ENCODE measurements around the gene LGALSL.

Gene LGALSL

GRCh38 chr2:64453770-64454385, at the start of gene LGALSL:
LGALSL (plus strand) TSS chr2:64454162; CDS start chr2:64454546, 384 bp downstream.
- peak; percentile 91 for DNase-seq (ENCODE audit: low spot score)
- in situ Hi-C loops (cut with MboI; ENCODE audit: low sequenced_read_pairs, unreplicated experiment) = no loop called here
- TF ChIP-seq CTCF (IDR thresholded peaks at IDR 0.05; ENCODE audit: borderline replicate concordance, control extremely low read depth, extremely low read depth, insufficient read depth, missing control alignments) = no peak

GRCh38 chr2:64404743-64405142, 49.2 kb upstream of the LGALSL start:
- no peak for TF ChIP-seq CTCF (IDR thresholded peaks at IDR 0.05; ENCODE audit: borderline replicate concordance, control extremely low read depth, extremely low read depth, insufficient read depth, missing control alignments)
- DNase-seq (ENCODE audit: low spot score) = no peak
- in situ Hi-C loops (cut with MboI; ENCODE audit: low sequenced_read_pairs, unreplicated experiment) = no loop called here

- no peak for TF ChIP-seq CTCF (IDR thresholded peaks at IDR 0.05; ENCODE audit: borderline replicate concordance, control extremely low read depth, extremely low read depth, insufficient read depth, missing control alignments)
- DNase-seq (ENCODE audit: low spot score) = no peak
- in situ Hi-C loops (cut with MboI; ENCODE audit: low sequenced_read_pairs, unreplicated experiment) = no loop called here
Measured at GRCh38 chr2:64405581-64406406, 48.2 kb upstream of the LGALSL start.

GRCh38 chr2:64406407-64406774, 47.6 kb upstream of the LGALSL start:
- in situ Hi-C loops (cut with MboI; ENCODE audit: low sequenced_read_pairs, unreplicated experiment) = no loop called here

GRCh38 chr2:64408031-64408430, 45.9 kb upstream of the LGALSL start:
- in situ Hi-C loops (cut with MboI; ENCODE audit: low sequenced_read_pairs, unreplicated experiment) = no loop called here
- DNase-seq (ENCODE audit: low spot score) = no peak
- no peak for TF ChIP-seq CTCF (IDR thresholded peaks at IDR 0.05; ENCODE audit: borderline replicate concordance, control extremely low read depth, extremely low read depth, insufficient read depth, missing control alignments)

More at GRCh38 chr2:64406407-64406774, 47.6 kb upstream of the LGALSL start:
- no peak for TF ChIP-seq CTCF (IDR thresholded peaks at IDR 0.05; ENCODE audit: borderline replicate concordance, control extremely low read depth, extremely low read depth, insufficient read depth, missing control alignments)
- no peak for DNase-seq (ENCODE audit: low spot score)

- in situ Hi-C loops (cut with MboI; ENCODE audit: low sequenced_read_pairs, unreplicated experiment) = no loop called here
- no peak for DNase-seq (ENCODE audit: low spot score)
- no peak for TF ChIP-seq CTCF (IDR thresholded peaks at IDR 0.05; ENCODE audit: borderline replicate concordance, control extremely low read depth, extremely low read depth, insufficient read depth, missing control alignments)
Measured at GRCh38 chr2:64410671-64411070, 43.3 kb upstream of the LGALSL start.

Data from GM13976 (cell line).